RWPE1 (cell line): Measurements from ENCODE around the gene NFATC4.

Experiments
- CTCF ChIA-PET: fragments of 350-600 bp; sonication (Branson Sonifier 250); formaldehyde crosslinking; extraction: SDS; loops from one replicate; lab custom pipeline; 2021; lab: Yijun Ruan, JAX
- POLR2A ChIA-PET: fragments of 400-600 bp; formaldehyde crosslinking; extraction: SDS; loops from one replicate; lab custom pipeline; 2020; ENCODE audit warnings: antibody characterized with exemption; ENCODE audit not compliant: low non-redundant PET; lab: Yijun Ruan, JAX
- DNase-seq: peaks from one replicate; pipeline ENCODE4 v3.0.0; 2012; ENCODE audit warnings: low spot score
- H3K27ac ChIP-seq: fragments of 450-650 bp; 2 replicates; pipeline ENCODE4 v1.5.1; 2017
- TF ChIP-seq, protein P1 (sequence below): fragments of 450-650 bp; conservative IDR thresholded peaks from 2 replicates; pipeline ENCODE4 v1.5.1; 2017; ENCODE audit warnings: low read depth, mild to moderate bottlenecking

Gene NFATC4

DNA sequence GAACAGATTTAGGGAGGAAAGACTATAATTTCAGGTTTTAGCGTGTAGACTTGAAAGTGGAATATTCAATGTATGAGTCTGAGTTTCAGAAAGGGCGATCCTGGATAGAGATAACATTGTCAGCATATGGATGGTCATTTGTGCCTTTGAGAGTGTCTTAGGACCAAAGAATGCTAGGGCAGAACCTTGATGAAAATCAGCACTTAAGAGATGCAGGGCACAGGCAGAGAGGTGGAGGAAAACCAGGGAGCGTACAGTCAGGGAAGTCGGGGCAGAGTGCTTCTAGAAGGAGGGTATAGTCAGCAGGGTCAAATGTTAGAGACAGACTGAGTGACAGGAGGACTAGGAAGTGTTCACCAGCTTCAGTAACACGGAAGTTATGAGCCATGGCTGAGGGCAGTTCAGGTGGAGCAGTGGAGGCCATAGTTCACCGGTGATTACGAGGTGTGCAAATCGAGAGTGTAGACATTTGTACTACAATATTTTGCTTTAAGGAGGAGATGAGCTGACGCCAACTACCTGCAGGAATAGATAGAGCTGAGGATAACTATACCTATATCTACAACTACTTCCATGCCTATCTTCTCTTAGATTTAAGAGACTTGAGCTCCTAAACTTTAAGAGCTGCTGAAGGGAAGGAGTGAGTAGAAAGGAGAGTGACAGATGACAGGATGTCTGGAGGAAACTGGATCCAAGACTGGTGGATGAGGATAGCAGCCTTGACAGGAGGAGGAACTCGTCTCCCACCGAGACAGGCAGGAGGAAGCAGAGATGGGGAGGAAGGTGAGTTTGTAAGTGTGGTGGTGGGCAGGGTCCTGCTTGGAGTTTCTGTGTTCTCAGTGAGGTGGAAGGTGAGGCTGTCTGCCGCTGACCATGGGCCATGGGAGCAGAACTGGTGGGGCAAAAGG lies 55.0 kb downstream of the NFATC4 start:
- DNase-seq = no peak
- POLR2A ChIA-PET = no interaction called here
- CTCF ChIA-PET = interaction anchor here (0.5 to 0.6 kb wide), 2 partner anchors 93 to 1135 kb away, joined by 4 to 5 read pairs; no protein-coding TSS in a partner anchor
- TF ChIP-seq, protein P1, sequence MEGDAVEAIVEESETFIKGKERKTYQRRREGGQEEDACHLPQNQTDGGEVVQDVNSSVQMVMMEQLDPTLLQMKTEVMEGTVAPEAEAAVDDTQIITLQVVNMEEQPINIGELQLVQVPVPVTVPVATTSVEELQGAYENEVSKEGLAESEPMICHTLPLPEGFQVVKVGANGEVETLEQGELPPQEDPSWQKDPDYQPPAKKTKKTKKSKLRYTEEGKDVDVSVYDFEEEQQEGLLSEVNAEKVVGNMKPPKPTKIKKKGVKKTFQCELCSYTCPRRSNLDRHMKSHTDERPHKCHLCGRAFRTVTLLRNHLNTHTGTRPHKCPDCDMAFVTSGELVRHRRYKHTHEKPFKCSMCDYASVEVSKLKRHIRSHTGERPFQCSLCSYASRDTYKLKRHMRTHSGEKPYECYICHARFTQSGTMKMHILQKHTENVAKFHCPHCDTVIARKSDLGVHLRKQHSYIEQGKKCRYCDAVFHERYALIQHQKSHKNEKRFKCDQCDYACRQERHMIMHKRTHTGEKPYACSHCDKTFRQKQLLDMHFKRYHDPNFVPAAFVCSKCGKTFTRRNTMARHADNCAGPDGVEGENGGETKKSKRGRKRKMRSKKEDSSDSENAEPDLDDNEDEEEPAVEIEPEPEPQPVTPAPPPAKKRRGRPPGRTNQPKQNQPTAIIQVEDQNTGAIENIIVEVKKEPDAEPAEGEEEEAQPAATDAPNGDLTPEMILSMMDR = no peak
- no peak overlapping the region for H3K27ac ChIP-seq

DNA sequence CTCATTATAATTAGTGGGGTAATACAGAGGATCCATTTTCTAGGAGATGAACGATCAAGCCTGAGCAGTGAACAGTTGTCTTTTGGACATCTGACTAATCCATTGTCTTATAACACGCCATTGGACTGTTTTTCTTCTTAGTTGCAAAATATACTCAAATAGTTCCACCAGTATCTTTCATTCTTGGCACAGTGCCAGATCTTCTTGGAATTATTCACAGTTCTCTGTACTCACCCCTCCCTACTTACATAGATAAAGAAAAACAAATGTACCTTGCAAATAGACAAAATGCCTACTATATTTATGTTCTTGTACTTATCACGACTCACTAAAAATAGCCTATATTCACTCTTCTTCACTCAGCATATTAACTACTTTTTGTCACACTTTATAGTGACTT lies 57.7 kb downstream of the NFATC4 start:
- ChIA-PET CTCF (interaction anchor here (0.6 to 0.8 kb wide), 2 partner anchors 11 to 59 kb away, joined by 4 to 5 read pairs; no protein-coding TSS in a partner anchor), POLR2A (no interaction called here)
- DNase-seq = peak; percentile 63
- TF ChIP-seq, protein P1 = no peak
- no peak overlapping the region for H3K27ac ChIP-seq

GRCh38 chr14:24426150-24426911 lies 58.3 kb downstream of the NFATC4 start:
- ChIA-PET POLR2A (no interaction called here), CTCF (interaction anchor here (0.7 to 2.6 kb wide), 2 partner anchors 14 to 93 kb away, joined by 3 to 11 read pairs; no protein-coding TSS in a partner anchor)
- H3K27ac ChIP-seq = peak overlapping the region; percentile 42; the same call in 1 of the 2 replicates
- TF ChIP-seq, protein P1 = no peak
- DNase-seq = no peak

DNA sequence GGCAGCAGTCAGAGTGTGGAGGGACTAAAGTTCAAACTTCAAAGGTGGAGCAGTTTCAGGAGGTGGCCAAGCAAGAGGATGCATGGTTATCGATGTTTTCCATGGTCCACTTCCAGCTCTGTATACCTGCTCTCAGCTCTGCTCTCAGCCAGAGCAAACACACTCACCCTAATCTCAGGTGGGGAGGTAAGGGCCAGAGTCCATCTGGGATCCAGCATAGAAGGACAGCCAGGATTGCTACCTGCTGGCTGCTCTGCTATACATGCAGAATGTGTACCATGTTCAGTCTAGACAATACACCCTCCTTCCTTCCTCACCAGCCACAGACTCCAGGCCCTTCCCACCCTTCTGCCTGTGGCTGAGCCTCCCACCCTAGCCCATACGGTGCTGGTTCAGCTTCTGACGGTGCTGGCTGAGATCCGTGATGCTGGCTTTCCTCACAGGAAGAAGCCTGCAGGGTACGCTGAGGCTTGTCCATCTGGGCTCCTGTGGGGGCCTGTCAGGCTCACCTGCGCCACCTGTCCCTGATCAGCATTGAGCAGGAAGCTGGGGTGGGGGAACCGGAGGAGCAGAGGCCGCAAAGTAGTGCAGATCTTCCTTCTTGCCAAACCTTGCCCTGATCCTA lies 59.0 kb downstream of the NFATC4 start:
- POLR2A ChIA-PET = no interaction called here
- no peak for DNase-seq
- H3K27ac ChIP-seq = peak overlapping the region; percentile 42
- TF ChIP-seq, protein P1 = no peak
- CTCF ChIA-PET = interaction anchor here (0.7 to 2.6 kb wide), 2 partner anchors 13 to 93 kb away, joined by 3 to 11 read pairs; no protein-coding TSS in a partner anchor

DNA sequence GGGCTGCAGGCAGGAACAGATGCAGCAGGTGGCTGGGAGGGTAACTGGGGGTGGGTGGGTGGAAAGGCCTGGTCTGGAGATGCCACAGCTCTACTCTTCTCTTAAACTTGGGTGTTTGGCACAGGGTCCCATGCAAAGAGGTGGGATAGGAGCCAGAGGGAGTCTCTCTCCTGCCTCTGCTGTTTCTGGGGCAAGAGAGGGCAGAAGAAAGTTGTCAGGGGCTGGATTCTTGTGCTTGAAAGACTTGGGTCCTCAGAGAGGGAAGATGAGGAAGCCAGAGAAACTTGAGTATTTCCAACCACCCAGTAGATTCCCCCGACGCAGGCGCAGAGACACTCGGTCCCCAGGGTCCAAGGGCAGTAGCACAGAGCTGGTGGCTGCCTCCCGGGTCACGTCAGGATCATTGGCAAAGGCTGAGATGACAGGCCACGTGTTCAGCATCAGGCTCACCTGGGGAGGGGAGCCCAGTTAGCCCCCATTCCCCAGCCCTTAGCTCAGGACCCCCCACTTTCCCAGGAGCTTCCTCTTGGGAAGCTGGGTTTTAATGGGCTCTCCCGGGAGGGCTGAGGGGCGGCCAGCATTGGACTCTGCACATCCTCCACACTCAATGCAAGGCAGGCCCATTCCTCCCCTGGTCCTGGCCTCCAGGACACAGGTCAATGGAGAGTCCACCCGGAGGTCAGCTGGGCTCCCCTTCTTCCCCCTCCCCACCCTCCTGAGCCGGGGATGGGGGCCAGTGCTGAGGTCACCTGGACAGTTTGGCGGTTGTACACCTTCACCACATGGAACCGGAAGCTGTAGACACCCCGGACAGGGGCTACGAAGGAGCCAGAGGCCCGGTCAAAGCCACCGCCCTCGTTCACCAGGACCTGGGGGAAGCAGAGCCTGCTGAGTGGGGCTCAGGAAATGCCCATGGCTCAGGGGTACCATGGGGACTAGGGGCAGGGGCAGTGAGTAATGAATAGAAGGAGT lies 59.8 kb downstream of the NFATC4 start:
- no peak for DNase-seq
- H3K27ac ChIP-seq = peak overlapping the region; percentile 91
- TF ChIP-seq, protein P1 = no peak
- CTCF ChIA-PET = interaction anchor here (2.6 kb wide), 1 partner anchor 94 kb away, joined by 11 read pairs; no protein-coding TSS in a partner anchor
- POLR2A ChIA-PET = no interaction called here
